ENCODE measurements around the gene CSMD2.

- TF ChIP-seq FOXK2 (IDR thresholded peaks at IDR 0.05) (no peak), SP1 (IDR thresholded peaks at IDR 0.05) (no peak), SUZ12 (IDR thresholded peaks at IDR 0.05) (no peak), HDGF (IDR thresholded peaks at IDR 0.05; ENCODE audit: borderline replicate concordance) (no peak), PKNOX1 (IDR thresholded peaks at IDR 0.05) (no peak)
Observed at GRCh38 chr1:33982419-33982818, 182.6 kb downstream of the CSMD2 start.

Measured in HEK293T (cell line).